ENCODE measurements around the gene BRI3BP.

DNA sequence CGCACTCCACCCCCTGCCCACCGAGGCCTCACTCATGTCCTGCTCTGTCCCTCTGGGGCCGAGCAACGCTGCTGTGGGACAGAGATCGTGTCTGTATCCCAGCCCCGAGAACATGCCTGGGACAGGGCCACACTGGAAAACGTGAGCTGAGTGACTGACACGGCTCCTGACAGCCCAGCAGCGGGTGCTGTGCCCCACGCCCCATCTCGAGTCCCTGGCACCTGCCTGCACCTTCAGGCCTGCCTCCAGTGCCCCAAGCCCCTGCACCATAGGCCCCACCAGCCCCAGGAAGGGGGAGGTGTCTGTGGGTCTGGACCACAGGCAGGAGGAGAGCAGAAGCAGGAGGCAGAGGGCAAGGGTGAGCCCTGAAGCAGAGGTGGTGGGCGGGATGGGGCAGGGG is 44.4 kb upstream of the BRI3BP start:
- TF ChIP-seq, protein P1, sequence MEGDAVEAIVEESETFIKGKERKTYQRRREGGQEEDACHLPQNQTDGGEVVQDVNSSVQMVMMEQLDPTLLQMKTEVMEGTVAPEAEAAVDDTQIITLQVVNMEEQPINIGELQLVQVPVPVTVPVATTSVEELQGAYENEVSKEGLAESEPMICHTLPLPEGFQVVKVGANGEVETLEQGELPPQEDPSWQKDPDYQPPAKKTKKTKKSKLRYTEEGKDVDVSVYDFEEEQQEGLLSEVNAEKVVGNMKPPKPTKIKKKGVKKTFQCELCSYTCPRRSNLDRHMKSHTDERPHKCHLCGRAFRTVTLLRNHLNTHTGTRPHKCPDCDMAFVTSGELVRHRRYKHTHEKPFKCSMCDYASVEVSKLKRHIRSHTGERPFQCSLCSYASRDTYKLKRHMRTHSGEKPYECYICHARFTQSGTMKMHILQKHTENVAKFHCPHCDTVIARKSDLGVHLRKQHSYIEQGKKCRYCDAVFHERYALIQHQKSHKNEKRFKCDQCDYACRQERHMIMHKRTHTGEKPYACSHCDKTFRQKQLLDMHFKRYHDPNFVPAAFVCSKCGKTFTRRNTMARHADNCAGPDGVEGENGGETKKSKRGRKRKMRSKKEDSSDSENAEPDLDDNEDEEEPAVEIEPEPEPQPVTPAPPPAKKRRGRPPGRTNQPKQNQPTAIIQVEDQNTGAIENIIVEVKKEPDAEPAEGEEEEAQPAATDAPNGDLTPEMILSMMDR (IDR thresholded peaks at IDR 0.05) = no peak
- TF ChIP-seq POLR2A (IDR thresholded peaks at IDR 0.05) = no peak

All from body of pancreas (tissue), 4 donors.